ENCODE measurements around the gene RHBDL1.

The RHBDL1 gene

DNA sequence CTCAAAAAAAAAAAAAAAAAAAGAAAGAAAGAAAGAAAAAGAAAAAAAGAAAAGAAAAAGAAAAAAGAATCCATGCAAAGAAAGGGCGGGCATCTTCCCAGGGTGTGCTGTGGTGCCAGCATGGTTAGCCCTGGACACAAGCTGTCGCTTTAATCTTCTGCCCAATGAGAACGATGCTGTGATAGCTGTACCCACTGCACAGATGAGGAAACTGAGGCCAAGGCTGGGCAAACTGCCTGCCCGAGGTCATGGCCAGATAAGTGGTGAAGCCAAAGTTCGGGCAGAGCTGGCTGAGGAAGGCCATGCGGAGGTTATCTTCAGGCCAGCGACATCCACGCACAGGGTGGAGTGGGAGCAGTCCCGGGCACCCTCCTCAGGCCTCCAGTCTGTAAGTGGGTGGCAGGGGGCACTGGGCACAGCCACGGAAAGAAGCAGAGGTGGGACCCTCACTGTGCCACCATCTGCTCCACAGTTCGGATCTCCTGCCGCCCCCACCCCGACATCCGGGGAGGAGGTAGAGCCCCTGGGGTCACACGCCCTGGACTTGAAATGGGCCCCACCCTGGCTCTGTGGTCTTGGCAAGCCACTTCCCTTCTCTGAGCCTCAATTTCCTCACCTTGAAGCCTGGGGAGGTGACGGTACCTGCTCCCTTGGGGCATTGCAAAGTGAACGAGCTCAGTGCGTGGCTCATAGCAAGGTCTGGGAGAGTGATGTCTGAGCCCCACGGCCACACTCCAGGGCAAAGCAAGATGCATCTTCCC is 23.6 kb downstream of the RHBDL1 start:
- Histone ChIP-seq H3K4me1 (ENCODE audit: insufficient read depth, low read length) (no peaks in the 10 kb centered on the region), H3K27me3 (ENCODE audit: control insufficient read depth in 1 of 2, insufficient read depth in 2 of 2, low read length in 2 of 2) (peaks cover 10 to 71% of the 10 kb centered on the region in 2 donors), H3K9ac (ENCODE audit: low read length) (no peak overlapping the region), H3K4me3 (ENCODE audit: low read depth in 1 of 2, low read length in 2 of 2) (no peak overlapping the region), H3K9me3 (ENCODE audit: low read length) (no peaks in the 10 kb centered on the region), H3K36me3 (ENCODE audit: insufficient read depth, low read length) (no peaks in the 10 kb centered on the region), H3K27ac (ENCODE audit: low read depth, low read length) (no peak overlapping the region)

DNA sequence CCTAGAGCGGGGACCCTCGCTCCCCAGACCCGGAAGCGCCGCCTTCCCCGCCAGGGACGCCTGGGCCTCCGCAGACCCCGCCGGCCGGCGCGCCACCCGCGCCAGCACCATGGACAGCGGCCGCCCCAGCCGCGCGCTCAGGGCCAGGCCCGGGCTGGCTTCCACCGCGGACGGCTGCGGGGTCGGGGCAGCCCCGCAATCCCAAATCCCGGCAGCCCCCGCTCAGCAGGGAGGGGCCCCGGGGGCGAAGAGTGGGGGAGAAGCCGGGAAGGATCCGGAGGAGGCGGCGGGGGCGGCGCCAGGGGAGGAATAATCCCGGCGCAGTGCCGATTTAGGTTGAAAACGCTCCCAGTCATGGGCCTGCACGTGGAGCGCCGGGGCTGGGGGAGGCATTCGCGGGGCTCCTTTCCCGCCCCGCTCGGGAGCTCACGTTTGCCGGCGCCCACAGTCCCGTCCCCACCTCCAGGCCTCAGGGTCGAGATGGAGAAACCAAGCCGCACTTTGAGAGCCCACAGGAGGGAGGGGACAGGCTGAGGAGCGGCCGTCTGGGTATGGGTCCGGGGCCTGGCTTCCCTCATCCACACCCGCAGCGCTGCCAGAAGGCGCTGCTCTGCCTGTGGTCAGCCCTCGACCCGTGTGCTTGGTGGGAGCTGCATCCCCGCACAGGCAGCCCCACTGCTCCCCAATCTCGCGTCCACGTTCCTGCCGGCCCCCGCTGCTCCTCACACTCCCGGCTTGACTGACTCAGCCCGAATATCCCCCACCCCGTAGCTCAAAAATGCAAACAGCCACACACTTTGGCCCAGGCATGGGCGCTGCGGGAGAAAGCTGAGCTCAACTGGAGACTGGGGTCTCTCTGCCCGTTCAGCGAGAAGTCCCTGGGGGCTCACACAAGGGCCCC is 25.5 kb downstream of the RHBDL1 start:
- H3K27me3 ChIP-seq (ENCODE audit: control insufficient read depth in 1 of 2, insufficient read depth in 2 of 2, low read length in 2 of 2) = peaks cover 13 to 65% of the 10 kb centered on the region in 2 donors
- no peaks in the 10 kb centered on the region for H3K36me3 ChIP-seq (ENCODE audit: insufficient read depth, low read length)

DNA sequence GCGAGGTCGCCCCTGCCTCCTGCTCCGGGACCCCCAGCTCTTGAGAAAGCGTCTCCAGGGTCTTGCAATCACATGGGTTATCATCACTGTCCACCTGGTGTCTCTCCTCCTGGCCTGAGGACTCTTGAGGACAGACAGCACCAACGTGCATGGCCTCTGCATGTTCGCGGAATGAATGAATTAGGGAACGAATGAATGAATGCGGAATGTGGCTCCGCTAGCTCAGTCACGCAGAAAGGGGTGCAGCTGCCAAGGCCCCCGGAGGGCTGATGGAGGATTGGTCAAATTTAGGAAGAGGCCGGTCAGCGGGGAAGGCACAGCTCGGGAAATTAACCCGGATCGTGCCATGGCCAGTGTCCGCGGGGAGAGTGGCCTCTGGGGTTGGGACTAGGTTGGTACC is 26.9 kb downstream of the RHBDL1 start:
- no peaks in the 10 kb centered on the region for H3K36me3 ChIP-seq (ENCODE audit: insufficient read depth, low read length)
- peaks cover 17 to 74% of the 10 kb centered on the region in 2 donors for H3K27me3 ChIP-seq (ENCODE audit: control insufficient read depth in 1 of 2, insufficient read depth in 2 of 2, low read length in 2 of 2)
- H3K9me3 ChIP-seq (ENCODE audit: low read length) = no peaks in the 10 kb centered on the region
- H3K4me3 ChIP-seq (ENCODE audit: low read depth in 1 of 2, low read length in 2 of 2) = no peak overlapping the region
- no peaks in the 10 kb centered on the region for H3K4me1 ChIP-seq (ENCODE audit: insufficient read depth, low read length)
- H3K9ac ChIP-seq (ENCODE audit: low read length) = no peak overlapping the region
- no peak overlapping the region for H3K27ac ChIP-seq (ENCODE audit: low read depth, low read length)

More for the DNA sequence above, 25.5 kb downstream of the RHBDL1 start:
- Histone ChIP-seq H3K9ac (ENCODE audit: low read length) (no peak overlapping the region), H3K4me1 (ENCODE audit: insufficient read depth, low read length) (no peaks in the 10 kb centered on the region), H3K4me3 (ENCODE audit: low read depth in 1 of 2, low read length in 2 of 2) (no peak overlapping the region), H3K27ac (ENCODE audit: low read depth, low read length) (no peak overlapping the region), H3K9me3 (ENCODE audit: low read length) (no peaks in the 10 kb centered on the region)

DNA sequence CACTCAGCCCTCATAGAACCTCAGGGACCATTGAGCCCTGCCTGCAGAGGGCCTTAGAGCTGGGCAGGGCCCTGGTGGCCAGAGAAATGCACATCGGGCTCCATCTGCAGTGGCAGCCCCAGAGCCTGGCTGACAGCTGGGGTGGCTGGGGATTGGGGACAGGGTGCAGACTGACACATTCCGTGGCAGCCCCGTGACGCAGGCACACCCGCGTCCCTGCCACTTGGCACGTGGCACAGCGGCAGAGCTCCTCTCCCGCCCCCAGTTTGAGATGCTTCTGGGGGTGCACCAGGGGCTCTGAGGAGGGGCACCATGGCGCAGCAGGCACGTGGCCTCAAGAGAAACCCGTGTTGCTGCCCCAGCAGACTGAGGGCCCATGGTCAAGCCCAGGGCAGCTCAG is 27.9 kb downstream of the RHBDL1 start:
- Histone ChIP-seq H3K4me1 (ENCODE audit: insufficient read depth, low read length) (no peaks in the 10 kb centered on the region), H3K27ac (ENCODE audit: low read depth, low read length) (no peak overlapping the region), H3K9me3 (ENCODE audit: low read length) (no peaks in the 10 kb centered on the region), H3K4me3 (ENCODE audit: low read depth in 1 of 2, low read length in 2 of 2) (no peak overlapping the region), H3K27me3 (ENCODE audit: control insufficient read depth in 1 of 2, insufficient read depth in 2 of 2, low read length in 2 of 2) (peaks cover 28 to 85% of the 10 kb centered on the region in 2 donors), H3K36me3 (ENCODE audit: insufficient read depth, low read length) (no peaks in the 10 kb centered on the region), H3K9ac (ENCODE audit: low read length) (no peak overlapping the region)

DNA sequence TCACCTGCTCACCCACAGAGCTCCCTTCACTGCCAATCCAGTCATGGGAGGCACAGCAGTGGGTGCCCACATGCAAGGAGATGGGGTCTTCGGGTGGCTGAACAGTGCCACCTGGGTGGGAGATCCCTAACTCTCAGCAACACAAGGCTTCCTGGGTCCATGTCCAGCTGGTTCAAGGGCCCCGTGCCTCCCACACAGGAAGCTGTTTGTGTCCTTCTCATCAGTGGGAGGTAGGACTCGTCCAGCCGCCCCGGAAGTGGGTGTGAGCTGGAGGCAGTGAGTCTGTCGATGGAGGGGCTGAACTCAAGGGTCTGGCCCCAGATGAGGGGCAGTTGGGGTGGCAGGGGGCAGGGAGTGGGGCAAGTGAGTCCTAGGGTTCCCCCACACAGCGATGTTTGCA is 28.6 kb downstream of the RHBDL1 start:
- H3K36me3 ChIP-seq (ENCODE audit: insufficient read depth, low read length) = no peaks in the 10 kb centered on the region
- H3K4me1 ChIP-seq (ENCODE audit: insufficient read depth, low read length) = no peaks in the 10 kb centered on the region
- no peak overlapping the region for H3K27ac ChIP-seq (ENCODE audit: low read depth, low read length)
- no peaks in the 10 kb centered on the region for H3K9me3 ChIP-seq (ENCODE audit: low read length)
- H3K4me3 ChIP-seq (ENCODE audit: low read depth in 1 of 2, low read length in 2 of 2) = no peak overlapping the region
- no peak overlapping the region for H3K9ac ChIP-seq (ENCODE audit: low read length)
- peaks cover 34 to 91% of the 10 kb centered on the region in 2 donors for H3K27me3 ChIP-seq (ENCODE audit: control insufficient read depth in 1 of 2, insufficient read depth in 2 of 2, low read length in 2 of 2)

DNA sequence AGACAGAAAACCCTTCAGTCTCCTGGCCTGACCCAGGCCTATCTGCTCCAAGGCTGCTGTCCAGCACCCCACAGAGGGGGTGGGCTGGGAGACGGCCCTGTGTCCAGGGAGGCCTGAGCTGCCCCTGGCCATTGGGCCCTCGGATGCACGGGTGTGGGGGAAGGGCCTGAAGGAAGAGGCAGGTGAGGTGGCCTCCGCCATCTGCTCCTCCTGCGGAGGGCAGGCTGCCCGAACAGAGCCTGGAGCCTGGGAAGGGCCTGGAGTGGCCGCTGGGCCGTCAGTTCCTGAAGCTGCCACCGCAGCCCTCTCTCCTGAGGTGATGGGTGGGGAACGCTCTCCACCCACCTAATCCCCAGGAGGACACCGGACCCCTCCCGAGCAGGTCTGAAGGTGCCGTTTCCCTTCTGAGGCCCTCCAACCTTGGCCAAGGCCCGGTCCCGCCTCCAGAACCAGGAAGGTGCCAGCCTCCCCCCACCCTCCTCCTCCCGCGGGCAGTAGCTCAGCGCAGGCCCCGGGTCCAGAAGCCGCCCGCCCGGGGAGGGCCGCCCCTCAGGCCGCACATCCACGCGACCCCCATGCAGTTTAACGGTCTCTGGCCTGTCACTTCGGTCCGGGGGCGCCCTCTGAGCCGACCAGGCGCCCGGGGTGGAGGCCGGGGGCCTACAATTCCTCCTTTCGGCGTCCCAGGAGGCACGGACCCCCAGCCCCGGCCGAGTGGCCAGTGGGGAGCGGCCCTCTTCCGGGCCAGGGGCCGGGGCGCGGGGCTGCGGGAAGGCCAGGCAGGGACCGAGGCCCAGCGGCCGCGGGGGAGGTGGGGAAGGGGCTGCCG is 29.3 kb downstream of the RHBDL1 start:
- no peaks in the 10 kb centered on the region for H3K4me1 ChIP-seq (ENCODE audit: insufficient read depth, low read length)
- H3K27ac ChIP-seq (ENCODE audit: low read depth, low read length) = no peak overlapping the region
- H3K27me3 ChIP-seq (ENCODE audit: control insufficient read depth in 1 of 2, insufficient read depth in 2 of 2, low read length in 2 of 2) = peaks cover 41 to 91% of the 10 kb centered on the region in 2 donors
- H3K4me3 ChIP-seq (ENCODE audit: low read depth in 1 of 2, low read length in 2 of 2) = no peak overlapping the region
- no peak overlapping the region for H3K9ac ChIP-seq (ENCODE audit: low read length)
- H3K36me3 ChIP-seq (ENCODE audit: insufficient read depth, low read length) = no peaks in the 10 kb centered on the region
- H3K9me3 ChIP-seq (ENCODE audit: low read length) = no peaks in the 10 kb centered on the region

DNA sequence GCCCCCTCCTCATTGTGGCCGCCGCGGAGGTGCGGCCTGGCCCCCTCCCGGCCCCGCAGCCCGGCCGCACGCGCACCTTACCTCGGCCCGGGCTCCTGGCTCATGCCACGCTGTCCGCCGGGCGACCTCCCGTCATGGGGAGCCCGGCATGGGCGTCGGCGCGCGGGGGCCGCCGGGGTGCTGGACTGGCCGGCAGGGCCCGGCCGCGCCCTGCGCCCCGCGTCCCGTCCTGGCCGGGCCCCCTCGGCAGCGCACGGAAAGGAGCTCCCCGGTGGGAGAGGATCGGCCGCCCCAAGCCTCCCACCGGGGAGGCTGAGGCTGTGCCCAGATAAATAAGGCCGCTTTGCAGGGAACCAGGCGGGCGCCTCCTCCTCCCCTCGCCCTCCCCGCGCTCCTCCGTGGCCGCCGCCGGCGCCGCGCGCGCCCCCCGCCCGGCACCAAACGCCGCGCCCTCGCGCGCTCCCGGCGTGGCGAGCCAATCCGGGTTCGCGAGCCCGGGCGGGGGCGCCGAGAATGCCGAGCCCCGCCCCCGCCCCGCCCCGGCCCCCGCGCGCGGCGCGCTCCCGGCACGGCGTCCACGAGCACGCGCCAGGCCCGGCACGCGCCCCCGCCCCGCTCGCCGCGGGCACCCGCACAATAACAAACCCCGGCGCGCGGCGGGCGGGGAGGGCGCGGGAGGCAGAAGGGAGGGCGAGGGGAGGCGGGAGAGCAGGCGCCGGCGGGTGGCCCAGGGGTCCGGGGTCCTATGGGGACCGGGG is 30.1 kb downstream of the RHBDL1 start, which contains the start of gene FBXL16:
Gene FBXL16, minus strand, starts transcription at position 371 of the 758 bp plus-strand sequence. CDS start 8,396 bp downstream, outside the sequence.
- Histone ChIP-seq H3K4me3 (ENCODE audit: low read depth in 1 of 2, low read length in 2 of 2) (no peak within 1 kb of the TSS), H3K27me3 (ENCODE audit: control insufficient read depth in 1 of 2, insufficient read depth in 2 of 2, low read length in 2 of 2) (peaks cover 50 to 91% of the 10 kb centered on the region in 2 donors), H3K36me3 (ENCODE audit: insufficient read depth, low read length) (no peaks in the 10 kb centered on the region), H3K9me3 (ENCODE audit: low read length) (no peaks in the 10 kb centered on the region), H3K4me1 (ENCODE audit: insufficient read depth, low read length) (no peaks in the 10 kb centered on the region), H3K27ac (ENCODE audit: low read depth, low read length) (no peak within 1 kb of the TSS), H3K9ac (ENCODE audit: low read length) (no peak within 1 kb of the TSS)

DNA sequence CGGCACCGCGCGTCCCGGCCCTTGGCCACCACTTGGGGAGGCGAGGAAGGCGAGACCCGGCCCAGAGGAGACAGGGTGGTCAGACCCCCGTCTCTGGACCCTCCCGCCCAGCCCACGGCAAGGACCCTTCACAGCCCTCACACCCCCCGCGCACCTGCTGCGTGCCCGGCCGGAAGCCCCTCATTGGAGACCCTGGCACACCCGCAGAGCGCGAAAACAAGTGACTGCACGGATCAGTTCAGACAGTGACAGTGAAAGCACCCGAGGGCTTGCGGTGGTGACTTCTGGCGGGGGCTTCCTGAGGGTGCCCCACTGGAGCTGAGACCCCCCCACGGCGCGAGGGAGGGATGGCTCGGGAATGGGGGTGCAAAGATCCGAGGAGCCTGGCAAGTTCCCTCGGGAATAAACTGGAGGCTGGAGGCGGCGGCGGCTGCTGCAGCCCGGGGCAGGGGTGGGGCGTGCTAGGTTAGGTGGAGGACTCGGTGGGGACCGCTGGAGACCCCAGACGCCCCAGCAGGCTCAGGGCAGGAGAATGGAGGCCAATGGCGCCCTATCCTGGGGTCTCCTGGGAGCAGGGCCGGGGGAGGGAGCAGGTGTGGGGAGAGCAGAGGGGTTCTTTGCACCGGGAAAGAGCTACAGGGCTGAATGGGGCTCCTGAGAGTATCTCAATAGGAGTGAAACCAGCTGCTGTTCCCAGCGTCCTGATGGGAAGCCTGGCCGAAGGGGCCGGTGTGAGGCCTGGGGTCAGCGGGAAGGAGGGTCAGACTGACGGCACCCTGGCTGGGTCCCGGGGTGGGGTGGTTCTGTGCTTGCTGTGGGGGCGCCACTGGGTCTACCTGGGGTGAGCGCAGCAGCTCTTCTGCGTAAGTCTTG is 31.0 kb downstream of the RHBDL1 start:
- Histone ChIP-seq H3K4me3 (ENCODE audit: low read depth in 1 of 2, low read length in 2 of 2) (no peak overlapping the region), H3K9ac (ENCODE audit: low read length) (no peak overlapping the region), H3K9me3 (ENCODE audit: low read length) (no peaks in the 10 kb centered on the region), H3K36me3 (ENCODE audit: insufficient read depth, low read length) (no peaks in the 10 kb centered on the region), H3K27me3 (ENCODE audit: control insufficient read depth in 1 of 2, insufficient read depth in 2 of 2, low read length in 2 of 2) (peaks cover 57 to 92% of the 10 kb centered on the region in 2 donors), H3K27ac (ENCODE audit: low read depth, low read length) (no peak overlapping the region), H3K4me1 (ENCODE audit: insufficient read depth, low read length) (no peaks in the 10 kb centered on the region)

DNA sequence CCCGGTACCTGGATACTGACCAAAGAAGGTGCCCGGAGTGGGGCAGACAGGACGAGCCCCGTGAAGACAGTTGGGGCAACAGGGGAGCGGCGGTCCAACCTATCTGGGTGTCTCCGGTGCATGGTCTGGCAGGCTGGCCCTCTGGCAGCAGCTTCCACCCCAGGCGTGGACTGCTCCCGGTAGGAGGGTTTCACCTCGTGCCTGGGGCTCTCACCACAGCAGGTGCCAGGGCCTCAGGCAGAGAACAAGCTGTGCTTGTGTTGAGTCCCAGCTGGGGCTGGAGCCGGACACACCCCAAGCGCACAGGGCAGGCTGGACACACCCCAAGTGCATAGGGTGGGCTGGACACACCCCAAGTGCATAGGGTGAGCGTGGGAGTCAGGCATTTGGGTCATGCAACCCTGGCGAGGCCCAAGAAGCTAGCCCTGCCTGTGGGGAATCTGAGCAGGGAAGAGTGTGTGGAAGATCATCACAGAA is 31.6 kb downstream of the RHBDL1 start:
- H3K4me3 ChIP-seq (ENCODE audit: low read depth in 1 of 2, low read length in 2 of 2) = no peak overlapping the region
- no peaks in the 10 kb centered on the region for H3K9me3 ChIP-seq (ENCODE audit: low read length)
- no peak overlapping the region for H3K9ac ChIP-seq (ENCODE audit: low read length)
- no peaks in the 10 kb centered on the region for H3K36me3 ChIP-seq (ENCODE audit: insufficient read depth, low read length)
- H3K27ac ChIP-seq (ENCODE audit: low read depth, low read length) = no peak overlapping the region
- peaks cover 59 to 88% of the 10 kb centered on the region in 2 donors for H3K27me3 ChIP-seq (ENCODE audit: control insufficient read depth in 1 of 2, insufficient read depth in 2 of 2, low read length in 2 of 2)
- no peaks in the 10 kb centered on the region for H3K4me1 ChIP-seq (ENCODE audit: insufficient read depth, low read length)

DNA sequence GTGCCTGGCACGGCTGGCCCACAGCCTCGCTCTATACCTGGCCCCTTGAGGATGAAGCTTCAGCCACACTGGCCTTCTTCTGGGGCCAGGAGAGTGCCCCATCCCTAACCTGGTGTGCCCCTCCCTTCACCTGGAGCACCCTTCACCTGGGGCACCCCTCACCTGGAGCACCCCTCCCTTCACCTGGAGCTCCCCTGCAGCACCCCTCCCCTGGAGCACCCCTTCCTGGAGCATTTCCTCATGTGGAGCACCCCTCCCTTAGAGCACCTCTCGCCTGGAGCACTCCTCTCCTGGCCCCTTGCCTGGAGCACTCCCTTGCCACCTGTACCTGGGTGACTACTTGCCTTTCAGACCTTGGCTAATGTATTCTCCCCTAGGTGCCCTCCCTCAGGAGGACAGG is 32.5 kb downstream of the RHBDL1 start:
- H3K36me3 ChIP-seq (ENCODE audit: insufficient read depth, low read length) = no peaks in the 10 kb centered on the region
- H3K4me3 ChIP-seq (ENCODE audit: low read depth in 1 of 2, low read length in 2 of 2) = no peak overlapping the region
- H3K9ac ChIP-seq (ENCODE audit: low read length) = no peak overlapping the region
- H3K9me3 ChIP-seq (ENCODE audit: low read length) = no peaks in the 10 kb centered on the region
- peaks cover 57 to 79% of the 10 kb centered on the region in 2 donors for H3K27me3 ChIP-seq (ENCODE audit: control insufficient read depth in 1 of 2, insufficient read depth in 2 of 2, low read length in 2 of 2)
- no peak overlapping the region for H3K27ac ChIP-seq (ENCODE audit: low read depth, low read length)
- no peaks in the 10 kb centered on the region for H3K4me1 ChIP-seq (ENCODE audit: insufficient read depth, low read length)
